NT2/D1 (cell line): Measurements from ENCODE around the gene SMPX.

ENCODE experiments used
- YY1 ChIP-seq: IDR thresholded peaks from 2 replicates; pipeline ENCODE4 v1.6.1; 2011; ENCODE audit not compliant: insufficient read length, insufficient read depth
- ZNF274 ChIP-seq: IDR thresholded peaks from 2 replicates; pipeline ENCODE4 v1.6.1; 2011; ENCODE audit warnings: mild to moderate bottlenecking, low read depth, low read length

DNA sequence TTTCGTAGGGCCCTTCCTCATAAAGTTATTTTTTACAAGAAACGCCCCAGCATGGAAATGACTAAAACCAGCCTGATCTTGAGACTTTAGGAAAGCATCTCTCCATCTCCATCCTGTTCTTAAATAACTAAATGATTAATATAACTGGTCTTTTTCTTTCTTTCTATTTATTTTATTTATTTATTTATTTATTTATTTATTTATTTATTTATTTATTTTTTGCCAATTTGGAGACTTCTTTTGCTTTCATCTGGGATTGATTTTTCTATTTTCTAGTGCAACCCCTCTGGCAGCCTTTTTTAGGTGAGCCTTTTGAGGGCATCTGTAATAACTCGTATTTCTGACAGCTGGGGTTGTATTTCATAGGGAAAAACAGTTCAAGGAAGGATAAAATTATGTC lies 98.6 kb downstream of the SMPX start:
- no peak for TF ChIP-seq ZNF274
- TF ChIP-seq YY1, result no peak
